Measurements from ENCODE around the gene REV3L. TPM values are rescaled to one million over a fixed set of nuclear protein-coding genes. Genes with fewer than 3 reads are reported as not detected.

The REV3L gene
- total and polyA plus RNA-seq, 9 of the 15 experiments (the other 6 are each of a cell fraction or from before 2014, with no cell fraction given) = 5.5 to 24.4 (median 14.4) TPM

DNA sequence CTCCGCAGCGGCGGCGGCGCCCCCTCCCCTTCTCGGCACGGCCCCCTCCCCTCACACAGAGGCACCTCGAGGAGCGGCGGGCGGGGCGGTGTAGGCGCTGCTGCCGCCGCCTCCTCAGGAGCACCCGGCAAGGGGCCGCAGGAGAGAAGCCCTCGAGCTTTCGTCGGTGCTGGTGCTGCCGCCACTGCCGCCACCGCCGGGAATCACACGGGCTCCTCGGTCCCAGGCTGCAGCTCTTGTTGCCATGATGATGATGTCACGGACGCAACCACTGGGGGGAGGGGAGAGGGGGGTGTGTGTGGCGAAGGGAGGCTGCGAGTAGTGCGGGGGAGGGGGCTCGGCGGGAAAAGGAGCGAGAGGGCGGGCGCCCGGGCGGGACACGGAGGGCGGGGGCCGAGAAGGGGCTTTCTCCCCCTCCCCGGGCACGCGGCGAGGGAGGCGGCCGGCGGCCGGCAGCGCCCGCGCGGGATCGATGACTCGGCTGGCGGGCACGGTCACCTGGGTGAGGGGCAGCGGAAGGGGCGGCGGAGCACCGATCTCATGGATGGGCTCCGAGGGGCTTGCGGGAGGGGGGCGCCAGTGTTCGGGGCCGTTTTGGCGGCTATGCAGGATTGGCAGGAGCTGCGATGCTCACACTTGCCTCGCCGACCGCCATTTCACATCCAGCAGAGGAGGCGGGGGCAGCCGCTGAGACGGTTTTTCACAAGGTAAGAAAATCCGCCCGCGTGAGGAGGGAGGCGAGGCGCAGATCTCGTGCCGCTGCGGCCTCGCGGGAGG lies at the start of gene REV3L (continued):
- TF ChIP-seq, protein P1, sequence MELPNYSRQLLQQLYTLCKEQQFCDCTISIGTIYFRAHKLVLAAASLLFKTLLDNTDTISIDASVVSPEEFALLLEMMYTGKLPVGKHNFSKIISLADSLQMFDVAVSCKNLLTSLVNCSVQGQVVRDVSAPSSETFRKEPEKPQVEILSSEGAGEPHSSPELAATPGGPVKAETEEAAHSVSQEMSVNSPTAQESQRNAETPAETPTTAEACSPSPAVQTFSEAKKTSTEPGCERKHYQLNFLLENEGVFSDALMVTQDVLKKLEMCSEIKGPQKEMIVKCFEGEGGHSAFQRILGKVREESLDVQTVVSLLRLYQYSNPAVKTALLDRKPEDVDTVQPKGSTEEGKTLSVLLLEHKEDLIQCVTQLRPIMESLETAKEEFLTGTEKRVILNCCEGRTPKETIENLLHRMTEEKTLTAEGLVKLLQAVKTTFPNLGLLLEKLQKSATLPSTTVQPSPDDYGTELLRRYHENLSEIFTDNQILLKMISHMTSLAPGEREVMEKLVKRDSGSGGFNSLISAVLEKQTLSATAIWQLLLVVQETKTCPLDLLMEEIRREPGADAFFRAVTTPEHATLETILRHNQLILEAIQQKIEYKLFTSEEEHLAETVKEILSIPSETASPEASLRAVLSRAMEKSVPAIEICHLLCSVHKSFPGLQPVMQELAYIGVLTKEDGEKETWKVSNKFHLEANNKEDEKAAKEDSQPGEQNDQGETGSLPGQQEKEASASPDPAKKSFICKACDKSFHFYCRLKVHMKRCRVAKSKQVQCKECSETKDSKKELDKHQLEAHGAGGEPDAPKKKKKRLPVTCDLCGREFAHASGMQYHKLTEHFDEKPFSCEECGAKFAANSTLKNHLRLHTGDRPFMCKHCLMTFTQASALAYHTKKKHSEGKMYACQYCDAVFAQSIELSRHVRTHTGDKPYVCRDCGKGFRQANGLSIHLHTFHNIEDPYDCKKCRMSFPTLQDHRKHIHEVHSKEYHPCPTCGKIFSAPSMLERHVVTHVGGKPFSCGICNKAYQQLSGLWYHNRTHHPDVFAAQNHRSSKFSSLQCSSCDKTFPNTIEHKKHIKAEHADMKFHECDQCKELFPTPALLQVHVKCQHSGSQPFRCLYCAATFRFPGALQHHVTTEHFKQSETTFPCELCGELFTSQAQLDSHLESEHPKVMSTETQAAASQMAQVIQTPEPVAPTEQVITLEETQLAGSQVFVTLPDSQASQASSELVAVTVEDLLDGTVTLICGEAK (IDR thresholded peaks at IDR 0.05) = no peak
- TF ChIP-seq, protein P1 (CRISPR knock-in tag; IDR thresholded peaks at IDR 0.05) = 0 out of 2 replicates have a peak, but pooled peaks have one; percentile 11
- peak; percentile 89 for TF ChIP-seq TBP (optimal IDR thresholded peaks at IDR 0.05; ENCODE audit: low read depth, low read length)
- no peak for TF ChIP-seq ZNF175 (CRISPR knock-in tag; IDR thresholded peaks at IDR 0.05; ENCODE audit: low read depth)
- TF ChIP-seq, protein P2, sequence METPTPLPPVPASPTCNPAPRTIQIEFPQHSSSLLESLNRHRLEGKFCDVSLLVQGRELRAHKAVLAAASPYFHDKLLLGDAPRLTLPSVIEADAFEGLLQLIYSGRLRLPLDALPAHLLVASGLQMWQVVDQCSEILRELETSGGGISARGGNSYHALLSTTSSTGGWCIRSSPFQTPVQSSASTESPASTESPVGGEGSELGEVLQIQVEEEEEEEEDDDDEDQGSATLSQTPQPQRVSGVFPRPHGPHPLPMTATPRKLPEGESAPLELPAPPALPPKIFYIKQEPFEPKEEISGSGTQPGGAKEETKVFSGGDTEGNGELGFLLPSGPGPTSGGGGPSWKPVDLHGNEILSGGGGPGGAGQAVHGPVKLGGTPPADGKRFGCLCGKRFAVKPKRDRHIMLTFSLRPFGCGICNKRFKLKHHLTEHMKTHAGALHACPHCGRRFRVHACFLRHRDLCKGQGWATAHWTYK (CRISPR knock-in tag; IDR thresholded peaks at IDR 0.05) = no peak
- TF ChIP-seq PRDM10 (IDR thresholded peaks at IDR 0.05; ENCODE audit: partially characterized antibody) = peak; percentile 98
- no peak for TF ChIP-seq BRD9 (IDR thresholded peaks at IDR 0.05; ENCODE audit: low read depth, partially characterized antibody)
- no peak for TF ChIP-seq GTF3C2 (IDR thresholded peaks at IDR 0.05; ENCODE audit: borderline replicate concordance, extremely low read depth, insufficient read length)
